Panc1 (cell line): ENCODE results near the gene MPP7.

Experiments
- CTCF ChIP-seq: fragments of 450-650 bp; IDR thresholded peaks from 2 replicates; pipeline ENCODE4 v1.5.1; 2017; ENCODE audit warnings: mild to moderate bottlenecking
- POLR2AphosphoS5 ChIP-seq: IDR thresholded peaks from 2 replicates; pipeline ENCODE4 v1.6.1; 2012; ENCODE audit warnings: mild to moderate bottlenecking, low read depth, low read length, moderate library complexity
- REST ChIP-seq, 2 experiments: IDR thresholded peaks; 2 replicates each; pipeline ENCODE4 v1.6.1; 2011 to 2012; ENCODE audit warnings: low read depth in 2 of 2, control low read depth in 1 of 2, low read length in 1 of 2, mild to moderate bottlenecking in 1 of 2, moderate library complexity in 1 of 2; ENCODE audit not compliant: insufficient read depth in 1 of 2
- SIN3A ChIP-seq: IDR thresholded peaks from 2 replicates; pipeline ENCODE4 v1.6.1; 2012; ENCODE audit warnings: low read depth, mild to moderate bottlenecking, low read length, moderate library complexity, borderline replicate concordance; ENCODE audit not compliant: insufficient read depth
- TCF7L2 ChIP-seq: IDR thresholded peaks from 2 replicates; pipeline ENCODE4 v1.6.1; 2011; ENCODE audit warnings: mild to moderate bottlenecking, low read depth, low read length, inconsistent platforms

DNA sequence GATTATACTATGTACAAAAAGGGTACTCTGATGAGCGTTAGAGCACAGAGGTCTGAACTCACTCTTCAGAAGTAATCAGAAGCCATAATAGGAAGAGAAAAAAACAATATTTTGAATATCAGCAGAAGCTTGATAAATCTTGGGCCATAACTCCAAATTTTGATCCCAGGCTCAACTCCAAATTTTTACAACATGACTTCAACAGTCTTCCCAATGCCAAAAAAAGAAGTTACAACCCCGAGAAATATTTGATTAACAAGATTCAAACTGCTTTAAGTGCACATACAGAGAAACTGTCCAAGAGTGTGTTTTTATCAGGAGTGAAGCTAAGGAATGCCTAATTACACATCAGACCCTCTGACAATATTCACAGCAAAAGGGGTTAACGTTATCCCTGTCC lies 7.5 kb downstream of the MPP7 start:
- no peak for TF ChIP-seq CTCF
- no peak for TF ChIP-seq SIN3A
- TF ChIP-seq REST (IDR thresholded peaks at IDR 0.05; ENCODE audit: insufficient read depth in 1 of 2, low read depth in 2 of 2, low read length in 1 of 2) = no peak
- TF ChIP-seq POLR2AphosphoS5 = no peak
- TF ChIP-seq TCF7L2 = no peak
